Measurements from ENCODE around the gene CNTNAP2. TPM values are rescaled to one million over a fixed set of nuclear protein-coding genes. Genes with fewer than 3 reads are reported as not detected.

CNTNAP2 gene
- total and polyA plus RNA-seq, 9 of the 15 experiments (the other 6 are each of a cell fraction or from before 2014, with no cell fraction given) = 0.04 to 0.62 (median 0.09) TPM; not detected in 4

DNA sequence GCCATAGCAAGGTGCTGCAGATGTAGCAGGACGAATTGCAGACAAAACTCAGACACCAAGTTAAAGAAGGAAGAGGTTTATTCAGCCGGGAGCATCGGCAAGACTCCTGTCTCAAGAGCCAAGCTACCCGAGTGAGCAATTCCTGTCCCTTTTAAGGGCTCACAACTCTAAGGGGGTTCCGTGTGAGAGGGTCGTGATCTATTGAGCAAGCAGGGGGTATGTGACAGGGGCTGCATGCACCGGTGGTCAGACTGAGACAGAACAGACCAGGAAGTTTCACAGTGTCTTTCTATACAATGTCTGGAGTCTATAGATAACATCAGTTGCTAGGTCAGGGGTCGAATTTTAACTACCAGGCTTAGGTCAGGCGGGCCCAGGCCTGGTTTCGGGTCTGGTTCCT, 2252.0 kb downstream of the CNTNAP2 start:
- 1% methylated on average over 10 of the region's 10 CpGs for WGBS (ENCODE audit: insufficient coverage, low coverage, missing lambda C conversion rate)
- FAIRE-seq (no peak), DNase-seq (ENCODE audit: extremely low read depth in 1 of 4, low spot score in 3 of 4) (no peak), ATAC-seq (no peak)
- H3K4me3 ChIP-seq = no peak overlapping the region
- no peak overlapping the region for H2AFZ ChIP-seq (ENCODE audit: low read depth, low read length)
- TF ChIP-seq POLR2AphosphoS5 (IDR thresholded peaks at IDR 0.05; ENCODE audit: control insufficient read depth, insufficient read depth, low read depth, low read length) = no peak
- no peak for TF ChIP-seq ARNT (IDR thresholded peaks at IDR 0.05)
- no peak for TF ChIP-seq GABPB2 (CRISPR knock-in tag; conservative IDR thresholded peaks at IDR 0.05)
- no peak for TF ChIP-seq GABPA (tag; conservative IDR thresholded peaks at IDR 0.05; ENCODE audit: low read depth)
- TF ChIP-seq CEBPG (CRISPR knock-in tag; IDR thresholded peaks at IDR 0.05) = no peak
- no peak for TF ChIP-seq CEBPG (tag; conservative IDR thresholded peaks at IDR 0.05 in 1 of 2, IDR thresholded peaks at IDR 0.05 in 1 of 2)
- no peak for TF ChIP-seq SIRT6 (IDR thresholded peaks at IDR 0.05; ENCODE audit: low read depth, low read length)
- TF ChIP-seq RAD51 (IDR thresholded peaks at IDR 0.05; ENCODE audit: borderline replicate concordance, low read depth) = no peak
- no peak for TF ChIP-seq TAF9B (IDR thresholded peaks at IDR 0.05; ENCODE audit: partially characterized antibody)
- TF ChIP-seq BMI1 (IDR thresholded peaks at IDR 0.05; ENCODE audit: low read length) = no peak
- no peak for TF ChIP-seq SOX6 (IDR thresholded peaks at IDR 0.05)
- TF ChIP-seq TRIM28 (IDR thresholded peaks at IDR 0.05) = no peak
- no peak for TF ChIP-seq CBFA2T3 (IDR thresholded peaks at IDR 0.05)
- no peak for TF ChIP-seq KLF16 (IDR thresholded peaks at IDR 0.05)
- no peak for TF ChIP-seq ZBTB7A (IDR thresholded peaks at IDR 0.05; ENCODE audit: borderline replicate concordance, control insufficient read depth, low read depth, low read length)
- no peak for TF ChIP-seq ILF3 (IDR thresholded peaks at IDR 0.05; ENCODE audit: borderline replicate concordance)
- no peaks in the 10 kb centered on the region; a peak in 1 of 5 replicates for H3K27me3 ChIP-seq (ENCODE audit: control insufficient read depth in 2 of 2, insufficient read depth in 2 of 2, low read length in 2 of 2)
- H3K79me2 ChIP-seq (ENCODE audit: control insufficient read depth, insufficient read depth, low read length) = no peaks in the 10 kb centered on the region
- no peaks in the 10 kb centered on the region for H3K36me3 ChIP-seq (ENCODE audit: control insufficient read depth, insufficient read depth, low read length)
- intact Hi-C loops (cut with micrococcal nuclease) = no loop called here
- no peaks in the 10 kb centered on the region for H4K20me1 ChIP-seq (replicated peaks; ENCODE audit: control insufficient read depth, insufficient read depth, low read length)
- H3K9ac ChIP-seq (ENCODE audit: insufficient read depth in 1 of 2, low read depth in 2 of 2, low read length in 2 of 2) = no peak overlapping the region
- no TSS peak for BruUV-seq (replicated peaks)
- H3K27ac ChIP-seq (ENCODE audit: extremely low read depth, low read depth, low read length) = no peak overlapping the region
- H3K9me1 ChIP-seq (ENCODE audit: control insufficient read depth, insufficient read depth, low read length) = no peaks in the 10 kb centered on the region
- H3K9me3 ChIP-seq (replicated peaks; ENCODE audit: control insufficient read depth, insufficient read depth, low read depth, low read length) = no peaks in the 10 kb centered on the region
- ChIA-PET POLR2A (interaction anchor here (1.2 to 1.3 kb wide), 2 partner anchors 21 to 126 kb away, joined by 3 read pairs; no protein-coding TSS in a partner anchor), CTCF (ENCODE audit: low intra/inter-chr PET ratio) (interaction anchor here (0.6 kb wide), 1 partner anchor 136 kb away, joined by 4 read pairs; no protein-coding TSS in a partner anchor)
- H3K4me2 ChIP-seq (ENCODE audit: insufficient read depth, low read length) = no peak overlapping the region
- no peaks in the 10 kb centered on the region for H3K4me1 ChIP-seq (replicated peaks in 1 of 2; ENCODE audit: control insufficient read depth in 2 of 2, insufficient read depth in 2 of 2, low read length in 2 of 2)
- in situ Hi-C loops (cut with MboI) = no loop called here
